Stimulated activated CD8-positive, alpha-beta memory T cell treated with anti-CD3 and anti-CD28 coated beads, Interleukin-7, amount 100 ng/mL, for 24 hours (primary cell): ENCODE data around the gene PPFIA4.

Source experiments
- DNase-seq: peaks from one replicate; pipeline ENCODE4 v3.0.0-alpha.2; 2020; ENCODE audit warnings: low read depth

PPFIA4 gene

DNA sequence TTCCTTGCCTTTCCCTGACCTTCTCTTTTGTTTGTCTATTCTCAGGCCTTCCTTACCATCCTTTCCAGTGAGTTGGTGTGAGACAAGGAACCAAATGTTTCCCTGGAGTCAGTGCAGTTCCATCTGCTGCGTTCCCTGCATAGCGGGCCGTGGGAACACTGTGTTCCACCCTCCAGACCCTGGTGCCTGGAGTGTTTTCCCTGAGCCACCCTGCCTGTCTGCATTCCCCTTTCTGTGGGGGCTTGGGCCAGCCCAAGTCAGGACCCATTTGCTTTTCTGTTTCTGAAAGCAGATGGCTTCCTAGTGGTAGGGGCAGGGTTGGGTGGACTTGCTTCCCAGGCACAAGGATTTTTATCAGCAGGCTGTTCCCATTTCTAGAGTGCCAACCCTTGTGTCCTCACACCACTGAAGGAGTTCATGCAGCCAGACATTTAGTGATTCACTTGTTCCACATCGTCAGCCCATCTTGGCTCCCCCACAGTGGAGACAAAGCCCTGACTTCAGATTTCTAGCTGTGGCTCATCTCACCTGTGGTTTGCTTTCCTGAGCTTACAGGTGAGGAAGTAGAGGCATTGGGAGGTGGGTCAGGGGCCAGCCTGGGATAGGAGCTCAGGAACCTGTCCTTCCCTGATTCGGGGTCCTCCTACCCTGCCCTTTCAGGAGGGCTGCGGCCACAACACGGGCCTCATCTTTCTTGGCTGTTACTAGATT, 73.7 kb downstream of the PPFIA4 start:
- no peak for DNase-seq

DNA sequence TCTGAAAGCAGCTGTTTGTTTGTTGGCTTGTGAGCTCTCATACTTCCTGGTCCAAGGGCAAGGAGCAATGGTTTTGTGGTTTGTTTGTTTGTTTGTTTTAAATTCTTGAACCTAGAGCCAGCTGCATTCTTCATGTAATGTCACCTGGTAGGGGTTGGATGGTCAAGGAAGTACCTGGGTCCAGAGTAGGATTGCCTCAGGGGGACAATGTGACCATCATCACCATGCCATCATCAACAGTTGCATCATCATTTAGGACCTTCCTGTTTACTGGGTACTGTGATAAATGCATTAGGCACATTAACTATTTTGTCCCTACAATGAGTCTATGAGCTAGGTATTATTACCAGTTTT, 74.2 kb downstream of the PPFIA4 start:
- no peak for DNase-seq

DNA sequence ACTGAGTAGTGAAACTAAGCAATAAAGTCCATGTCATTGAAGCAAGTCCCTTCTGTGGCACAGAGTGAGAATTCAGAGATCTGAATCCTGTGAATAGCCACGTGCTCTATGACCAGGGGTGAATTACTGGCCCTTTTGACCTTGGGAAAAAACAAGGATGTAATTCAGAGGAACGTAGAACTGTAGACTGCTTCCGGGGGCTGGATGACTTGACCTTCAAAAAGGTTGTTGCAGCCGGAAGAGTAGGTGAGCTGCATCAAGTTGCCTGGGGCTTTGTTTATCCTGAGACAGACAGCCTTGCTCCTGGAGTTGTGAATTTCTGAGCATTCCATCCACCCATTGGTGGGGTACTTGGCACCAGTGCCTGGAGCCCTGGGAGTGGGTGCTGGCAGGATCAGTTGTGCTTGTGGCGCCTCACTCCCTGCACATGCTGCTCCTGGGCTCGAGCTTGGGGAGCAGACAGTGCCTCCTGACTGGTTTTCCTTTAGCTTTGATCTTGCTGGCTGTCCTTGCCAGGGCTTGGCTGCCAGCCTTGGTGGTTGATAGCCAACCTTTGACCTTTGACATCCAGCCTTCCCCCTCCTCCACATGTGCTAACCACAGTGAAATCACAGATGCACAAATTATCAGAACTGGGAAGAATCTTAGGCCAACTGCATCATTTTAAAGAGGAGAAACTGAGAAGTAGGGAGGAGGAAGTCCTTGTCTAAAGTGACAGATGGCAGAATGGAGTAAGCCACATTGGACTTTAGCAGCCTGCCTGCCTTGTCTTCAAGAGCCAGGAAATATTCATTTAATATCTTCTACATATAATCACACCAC, 75.7 kb downstream of the PPFIA4 start:
- DNase-seq = no peak

DNA sequence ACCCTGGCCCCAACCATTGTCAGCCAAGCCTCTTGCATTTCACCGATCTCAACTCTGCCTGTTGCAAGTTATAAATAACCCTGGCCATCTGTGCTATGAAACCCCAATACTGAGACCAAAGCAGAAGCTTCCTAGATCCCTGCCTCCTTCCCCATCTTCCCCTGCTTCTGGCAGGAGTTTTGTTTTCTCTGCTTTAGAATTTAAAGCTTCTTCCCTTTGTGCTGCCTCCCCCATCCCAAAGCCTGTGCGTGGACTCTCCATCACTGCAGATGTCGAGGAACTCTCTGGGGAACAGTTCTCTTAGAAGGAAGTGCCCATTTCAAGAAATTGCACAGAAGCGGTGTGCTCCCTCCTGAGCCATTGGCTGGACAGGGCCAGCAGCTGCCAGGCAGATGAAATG, 76.9 kb downstream of the PPFIA4 start:
- no peak for DNase-seq

DNA sequence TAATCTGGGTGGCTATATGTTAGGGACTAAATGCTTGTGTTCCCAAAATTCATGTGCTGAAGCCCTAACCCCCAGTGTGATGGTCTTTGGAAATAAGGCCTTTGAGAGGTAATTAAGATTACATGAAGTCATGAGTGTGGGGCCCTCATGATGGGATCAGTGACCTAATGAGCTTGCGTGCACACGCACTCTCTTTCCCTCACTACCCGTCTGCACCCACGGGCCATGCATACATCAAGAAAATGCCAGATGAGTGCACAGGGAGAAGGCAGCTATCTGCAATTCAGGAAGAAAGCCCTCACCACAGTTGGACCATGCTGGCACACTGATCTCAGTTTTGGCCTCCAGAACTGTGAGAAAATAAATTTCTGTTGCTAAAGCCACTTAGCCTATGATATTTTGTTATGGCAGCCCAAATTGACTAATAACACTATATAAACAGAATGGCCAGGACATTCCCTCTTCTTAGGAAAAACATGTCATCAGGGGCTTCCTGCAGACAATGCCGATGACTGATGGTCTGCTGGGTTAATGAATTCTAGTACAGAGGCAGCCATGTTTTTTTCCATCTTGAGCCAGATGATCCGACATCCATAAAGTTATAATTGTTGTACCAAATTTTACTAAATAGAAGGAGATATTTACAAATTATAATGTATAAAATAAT, 77.7 kb downstream of the PPFIA4 start:
- no peak for DNase-seq

DNA sequence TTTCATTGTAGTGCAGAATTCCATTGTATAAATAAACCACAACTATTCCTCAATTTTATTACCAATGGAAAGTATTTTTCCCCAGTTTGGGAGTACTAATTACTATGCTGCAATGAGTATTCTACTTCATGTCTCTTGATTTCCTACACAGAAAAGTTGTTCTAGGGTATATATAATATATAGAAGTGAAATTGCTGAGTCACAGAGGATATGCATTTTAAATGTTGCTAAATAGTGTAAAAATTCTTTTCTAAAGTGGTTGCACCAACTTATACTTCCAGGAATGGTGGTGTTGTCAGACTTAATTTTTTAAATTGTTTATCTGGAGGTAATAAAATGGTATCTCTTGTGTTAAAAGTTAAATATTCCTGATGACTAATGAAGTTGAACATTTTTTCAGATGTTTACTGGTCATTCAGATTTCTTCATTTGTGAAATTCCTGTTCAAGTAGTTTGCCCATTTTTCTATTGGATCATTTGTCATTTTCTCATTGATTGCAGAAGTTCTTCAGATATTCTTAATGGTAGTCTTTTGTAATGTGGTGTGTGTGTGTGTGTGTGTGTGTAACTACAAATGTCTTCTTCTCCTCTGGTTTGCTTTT, 78.6 kb downstream of the PPFIA4 start:
- no peak for DNase-seq

DNA sequence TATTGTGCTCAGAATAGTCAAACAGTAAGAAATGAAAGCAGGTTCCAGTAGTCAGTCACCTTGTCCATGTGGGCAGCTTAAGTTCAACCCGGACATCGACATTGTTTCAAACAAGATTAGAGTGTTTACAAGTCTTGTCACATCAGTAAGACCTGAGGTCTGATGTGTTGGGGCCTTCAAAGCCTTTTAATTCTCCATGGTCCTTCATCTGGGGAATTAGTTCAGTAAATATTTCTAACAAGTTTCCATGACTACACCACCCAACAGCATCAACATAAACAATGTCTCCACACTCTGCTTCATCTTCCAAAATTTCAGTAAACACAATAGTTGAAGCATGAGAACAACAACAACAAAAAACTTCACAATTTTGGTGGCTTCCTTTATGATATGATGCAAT, 86.2 kb downstream of the PPFIA4 start:
- no peak for DNase-seq

DNA sequence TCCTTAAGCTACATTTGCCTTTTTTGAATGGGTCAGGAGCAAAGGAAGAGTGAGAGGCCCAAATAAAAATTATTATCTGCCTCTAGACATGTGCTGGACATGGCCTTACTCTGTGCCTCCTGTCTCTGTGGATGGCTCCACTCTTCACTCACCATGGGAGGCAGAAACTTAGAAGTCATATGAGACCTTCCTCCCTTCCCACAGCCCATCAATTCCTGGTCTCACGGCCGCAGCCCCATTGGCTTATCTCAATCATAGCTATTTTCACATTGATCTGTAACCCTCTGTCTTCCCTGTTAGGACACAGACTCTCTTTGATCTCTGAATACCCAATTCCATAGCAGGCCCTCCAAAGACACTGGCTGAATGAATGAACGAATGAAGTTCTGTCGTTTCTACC, 87.0 kb downstream of the PPFIA4 start:
- no peak for DNase-seq

DNA sequence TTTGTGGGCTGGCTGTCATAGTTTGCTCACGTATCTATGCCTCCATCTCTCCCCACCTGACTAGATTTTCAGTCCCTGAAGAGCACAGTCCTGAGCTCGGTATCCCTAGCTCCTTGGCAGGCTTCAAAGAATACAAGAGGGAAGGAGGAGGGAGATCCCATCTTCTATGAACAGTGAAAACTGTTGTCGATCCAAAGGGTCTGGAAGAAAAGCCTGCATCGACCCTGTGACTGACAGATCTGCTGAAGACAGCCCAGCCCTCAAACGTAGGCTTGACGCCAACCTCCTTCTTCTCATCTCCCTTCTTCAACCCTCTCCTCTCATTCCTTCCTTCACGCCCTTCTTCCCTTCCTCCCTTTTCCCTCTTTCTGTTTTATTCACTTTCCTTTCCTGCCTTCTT, 87.9 kb downstream of the PPFIA4 start:
- DNase-seq = no peak

DNA sequence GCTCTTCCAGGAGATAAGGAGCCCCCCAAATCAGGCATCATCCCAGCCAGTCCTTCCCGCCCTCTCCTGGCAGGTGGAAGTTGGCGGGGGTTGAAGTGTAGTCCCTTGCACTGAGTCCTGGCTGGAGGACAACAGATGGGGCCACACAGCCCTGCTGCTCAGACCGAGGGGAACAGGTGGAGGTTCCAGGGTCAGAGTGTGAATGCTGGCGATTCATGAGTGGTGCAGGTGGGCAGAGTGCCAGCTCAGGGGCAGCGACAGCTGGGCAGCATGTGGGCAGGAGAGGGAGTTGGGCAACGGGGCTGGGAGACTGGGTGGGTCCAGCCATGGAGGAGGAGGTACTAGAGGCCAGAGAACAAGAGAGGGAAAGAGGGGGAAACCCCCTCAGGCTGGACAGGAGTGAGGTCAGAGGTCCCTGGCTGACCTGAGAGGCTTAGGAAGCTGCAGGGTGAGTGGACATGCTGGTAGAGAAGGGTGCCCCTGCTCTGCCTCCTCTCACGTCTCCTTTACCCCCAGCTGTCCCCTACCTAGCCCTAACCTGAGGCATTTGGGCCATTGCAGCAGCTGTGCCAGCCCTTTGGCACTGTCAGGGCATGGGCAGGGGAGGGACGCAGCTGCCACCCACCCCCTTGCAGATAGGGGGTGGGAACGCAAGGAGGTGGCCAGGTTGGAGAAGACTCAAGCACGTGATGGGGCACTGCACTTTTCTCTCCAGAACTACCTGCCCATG, 90.0 kb downstream of the PPFIA4 start:
- no peak for DNase-seq

DNA sequence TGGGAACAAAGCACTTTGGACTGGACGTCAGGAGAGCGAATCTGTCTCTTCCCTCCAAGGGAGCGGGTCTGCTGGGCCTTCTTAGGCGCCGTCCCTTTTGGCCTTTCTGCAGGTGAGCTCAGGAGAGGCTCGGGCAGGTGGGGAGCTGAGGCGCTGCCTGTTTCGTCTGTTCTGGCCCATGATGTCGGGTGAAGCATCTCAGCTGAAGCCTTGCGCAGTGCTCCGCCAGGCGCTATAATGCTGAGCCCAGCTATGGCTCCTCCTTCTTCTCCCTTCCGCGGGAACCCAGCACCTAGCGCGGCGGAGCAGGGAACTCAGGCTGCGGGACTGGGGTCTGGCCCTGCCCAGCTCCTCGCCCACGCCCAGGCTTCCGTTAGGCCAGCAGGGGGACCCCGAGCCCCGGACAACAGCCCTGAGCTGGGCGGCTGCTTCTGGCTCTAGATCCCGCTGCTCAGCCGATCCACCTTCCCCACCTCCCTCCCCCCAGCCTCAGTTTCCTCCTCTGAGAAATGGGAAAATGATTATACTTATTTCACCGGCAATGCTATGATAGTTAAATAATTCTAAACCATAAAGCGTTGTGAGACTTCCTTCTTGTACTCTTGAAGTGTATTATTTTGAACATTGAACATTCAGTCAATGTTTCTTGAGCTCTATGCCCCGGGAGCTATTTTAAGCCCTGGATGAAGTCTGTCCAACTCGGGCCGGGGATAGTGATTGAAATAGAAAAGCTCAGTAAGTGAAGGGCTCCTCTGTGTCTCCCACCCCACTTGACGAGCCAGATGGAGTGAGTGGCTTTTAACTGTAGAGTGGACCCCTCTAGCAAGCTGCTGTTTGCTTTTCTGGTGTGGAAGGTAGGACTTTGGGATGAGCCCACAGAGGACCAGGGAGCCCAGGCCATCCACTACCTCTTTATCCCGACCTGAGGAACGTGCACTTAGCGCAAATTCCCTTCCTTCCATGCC, 91.6 kb downstream of the PPFIA4 start:
- no peak for DNase-seq

DNA sequence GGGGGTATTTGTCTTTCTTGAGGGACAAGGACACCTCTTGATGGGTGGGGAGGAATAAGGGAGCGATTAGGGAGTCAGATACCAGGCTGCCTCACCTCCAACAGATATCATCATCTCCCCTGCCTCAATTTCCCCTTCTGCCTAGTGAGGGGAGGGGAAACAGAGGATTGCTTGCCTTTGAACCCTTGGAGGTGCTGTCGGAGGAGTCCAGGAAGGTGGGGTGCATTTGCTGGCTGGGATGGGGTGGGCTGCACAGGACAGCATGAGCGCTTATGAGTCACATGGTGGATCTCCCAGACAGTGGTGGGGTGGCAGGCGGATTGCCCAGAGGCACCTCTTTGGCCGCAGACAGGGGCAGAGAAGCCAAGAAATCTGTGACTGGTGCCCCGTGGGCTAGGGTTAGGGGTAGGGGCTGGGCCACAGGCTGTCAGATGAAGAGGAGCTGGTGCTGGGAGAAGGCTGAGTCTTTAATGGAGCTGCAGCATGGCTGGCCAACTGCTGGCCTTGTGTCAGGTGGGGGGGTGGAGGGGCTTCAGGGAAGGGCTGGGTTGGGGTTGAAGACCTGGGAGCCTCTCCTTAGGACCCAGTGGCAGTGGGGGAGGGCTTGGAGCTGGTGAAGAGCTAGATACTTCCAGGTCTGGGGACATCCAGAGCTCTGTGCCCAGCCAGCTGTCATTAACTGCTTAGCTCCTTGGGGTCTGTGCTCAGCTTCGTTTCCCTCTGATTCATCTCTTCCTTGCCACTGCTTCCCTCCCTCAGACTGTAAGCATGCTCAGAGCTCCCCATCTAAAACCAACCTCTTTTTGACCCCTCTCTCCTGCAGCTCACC, 94.2 kb downstream of the PPFIA4 start:
- no peak for DNase-seq

DNA sequence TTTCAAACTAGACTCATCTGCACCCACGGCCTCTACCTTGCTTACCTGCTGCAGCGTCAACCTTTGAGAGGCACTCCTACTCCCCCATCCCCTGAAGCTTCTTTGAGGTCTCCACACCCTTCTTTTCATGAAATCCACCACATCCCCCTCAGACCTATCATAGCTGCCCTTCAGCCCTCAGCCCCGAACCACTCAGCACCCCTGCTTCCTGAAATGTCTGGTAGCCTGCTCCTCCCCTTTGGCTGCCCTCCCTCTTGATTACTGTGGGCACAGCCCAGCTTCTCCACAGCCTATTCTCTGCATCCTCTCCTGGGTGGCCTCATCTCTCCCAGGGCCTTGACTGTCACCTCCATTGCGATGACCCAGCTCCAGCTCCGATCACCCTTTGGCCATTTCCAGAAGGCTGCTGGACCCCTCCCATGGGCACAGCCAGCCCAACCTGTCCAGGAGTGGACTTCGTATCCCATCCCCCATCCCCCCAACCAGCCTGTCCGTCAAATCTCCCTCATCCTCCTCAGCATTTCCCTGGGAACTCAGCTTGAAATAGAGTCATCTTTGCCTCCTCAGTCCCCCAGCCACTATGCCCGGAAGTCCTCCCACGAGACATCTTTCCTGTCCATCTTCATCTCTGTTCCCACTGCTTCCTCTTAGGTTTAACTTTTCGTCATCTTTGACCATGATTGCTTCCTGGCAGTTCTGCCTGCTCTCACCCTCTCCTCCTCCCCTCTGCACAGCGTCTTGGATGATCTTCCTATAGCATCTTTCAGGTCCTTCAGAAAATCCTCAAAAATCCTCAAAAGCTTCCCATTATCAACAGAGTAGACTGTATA, 95.1 kb downstream of the PPFIA4 start:
- no peak for DNase-seq

DNA sequence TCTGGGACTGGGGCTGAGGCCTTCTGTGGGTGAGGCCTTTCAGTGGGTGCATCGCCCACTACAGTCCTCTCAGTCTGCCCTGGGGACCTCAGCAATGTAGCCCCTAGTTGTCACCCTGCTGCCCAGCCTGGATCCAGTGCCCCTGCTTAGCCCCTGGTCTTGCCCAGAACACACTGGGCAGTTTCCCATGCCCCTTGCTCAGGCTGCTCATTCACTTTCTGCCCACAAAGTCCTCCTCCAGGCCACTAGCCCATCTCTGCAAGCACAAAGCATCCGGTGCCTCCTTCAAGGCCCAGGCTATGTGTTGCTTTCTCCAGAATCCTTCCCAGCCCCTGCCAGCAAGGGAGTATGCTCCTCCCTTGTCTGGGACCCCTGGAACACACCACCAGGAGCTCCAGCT, 95.9 kb downstream of the PPFIA4 start:
- no peak for DNase-seq

DNA sequence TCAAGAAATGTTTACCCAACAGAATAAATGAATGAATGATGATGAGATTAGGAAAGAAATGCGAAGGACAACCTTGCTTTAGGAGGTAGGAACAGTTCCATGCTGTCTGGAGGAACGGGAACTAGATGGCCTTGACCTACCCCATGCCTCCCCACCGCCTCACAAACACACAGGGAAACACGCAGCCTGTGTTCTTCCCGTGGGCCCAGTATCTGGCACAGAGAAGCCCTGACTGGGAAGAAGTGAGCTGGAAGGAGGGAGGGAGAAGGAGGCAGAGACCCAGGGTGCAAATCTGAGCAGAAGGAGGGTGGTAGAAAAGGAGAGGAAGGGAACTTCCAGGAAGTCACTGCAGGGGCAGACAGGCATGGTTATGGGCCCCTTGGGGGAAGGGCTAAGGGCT, 97.7 kb downstream of the PPFIA4 start:
- DNase-seq = no peak

DNA sequence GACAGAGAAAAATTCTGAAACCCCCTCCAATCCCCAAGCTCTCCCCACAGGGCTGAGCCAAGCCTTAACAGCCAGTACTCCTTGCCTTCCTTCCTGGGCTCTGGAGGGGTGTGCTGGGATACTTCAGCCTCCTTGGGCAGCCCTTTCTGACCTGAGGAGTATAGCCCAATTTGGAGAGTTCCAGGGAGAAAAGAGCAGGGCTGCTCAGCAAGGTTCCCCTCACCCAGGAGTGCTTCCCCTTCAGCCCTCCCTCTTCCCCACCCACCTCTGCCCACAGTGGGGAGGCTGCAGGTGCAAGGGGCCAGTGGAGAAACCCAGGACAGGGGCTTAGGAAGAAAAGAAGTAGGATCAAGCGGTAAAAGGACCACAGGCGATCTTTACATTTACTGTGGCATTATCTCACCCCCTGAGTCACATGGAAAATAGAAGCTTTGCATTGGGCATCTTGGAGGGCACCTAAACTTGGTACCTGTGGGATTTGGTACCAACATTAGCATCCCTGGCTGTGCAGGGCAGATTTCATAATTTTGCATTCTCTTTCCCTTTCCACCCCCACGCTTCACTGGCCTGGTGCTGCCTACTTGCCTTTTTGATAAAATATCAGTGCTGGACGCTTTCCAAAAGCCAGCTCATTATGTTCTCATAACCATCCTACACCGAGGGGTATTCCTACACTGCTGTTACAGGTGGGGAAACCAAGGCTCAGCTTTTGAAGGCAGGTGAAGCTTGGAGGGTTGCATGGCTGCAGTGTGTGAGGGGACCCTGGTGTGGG, 98.4 kb downstream of the PPFIA4 start:
- DNase-seq = no peak

DNA sequence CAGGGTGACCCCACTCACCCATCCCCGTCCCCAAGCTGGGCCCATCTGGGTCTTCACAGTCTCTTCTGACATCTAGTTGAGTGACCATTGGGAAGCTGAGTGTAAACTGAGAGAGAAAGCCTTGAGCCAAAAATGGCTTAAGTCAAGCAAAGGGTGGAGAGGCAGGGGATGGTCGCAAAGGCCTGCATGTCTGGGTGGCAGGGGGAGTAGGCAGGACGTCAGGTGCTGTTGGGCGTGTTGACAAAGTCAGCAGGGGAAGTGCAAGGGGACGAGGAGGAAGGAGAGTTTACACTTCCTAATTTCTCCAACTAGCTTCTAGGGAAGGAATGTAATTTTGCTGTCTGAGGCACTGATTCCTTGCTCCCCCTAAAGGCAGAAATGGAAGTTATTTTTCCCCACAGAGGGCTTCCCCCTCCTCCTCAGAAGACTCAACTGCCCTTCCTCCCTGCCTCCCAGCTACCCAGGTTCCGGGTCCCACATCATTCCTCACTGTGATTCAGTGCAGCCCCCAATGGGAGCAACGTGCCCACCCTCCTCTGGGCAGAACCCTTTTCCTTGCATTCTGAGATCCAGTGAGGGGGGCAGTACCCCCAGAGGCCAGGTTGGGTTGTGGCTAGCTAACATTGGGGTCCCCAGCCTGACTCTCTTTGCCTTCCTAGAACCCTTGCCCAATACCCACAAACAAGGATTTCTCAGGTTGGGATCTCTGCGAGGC, 100.0 kb downstream of the PPFIA4 start:
- no peak for DNase-seq
